GM18498 (cell line): ENCODE measurements around the gene BLTP3B.

Experiments
- ATAC-seq: cut with Tn5 transposase; IDR thresholded peaks from one replicate; pipeline ENCODE4 v1.9.1; 2021; ENCODE audit warnings: mild to moderate bottlenecking, moderate library complexity; ENCODE audit not compliant: unreplicated experiment

The BLTP3B gene

DNA sequence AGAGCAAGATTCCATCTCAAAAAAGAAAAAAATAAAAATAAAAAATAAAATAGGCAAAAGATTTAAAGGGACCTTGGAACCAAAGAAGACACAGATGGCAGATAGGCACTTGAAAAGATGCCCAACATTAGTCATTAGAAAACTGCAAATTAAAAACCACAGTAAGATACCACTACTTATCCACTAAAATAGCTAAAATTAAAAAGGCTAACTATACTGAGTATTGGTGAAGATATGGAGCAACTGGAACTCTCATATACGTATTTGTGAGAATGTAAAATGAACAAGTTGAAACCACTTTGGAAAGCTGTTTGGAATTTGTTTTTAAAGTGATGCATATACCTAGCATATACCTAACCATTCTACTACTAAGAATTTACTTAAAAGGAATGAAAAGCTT lies 22.3 kb downstream of the BLTP3B start:
- ATAC-seq = no peak

DNA sequence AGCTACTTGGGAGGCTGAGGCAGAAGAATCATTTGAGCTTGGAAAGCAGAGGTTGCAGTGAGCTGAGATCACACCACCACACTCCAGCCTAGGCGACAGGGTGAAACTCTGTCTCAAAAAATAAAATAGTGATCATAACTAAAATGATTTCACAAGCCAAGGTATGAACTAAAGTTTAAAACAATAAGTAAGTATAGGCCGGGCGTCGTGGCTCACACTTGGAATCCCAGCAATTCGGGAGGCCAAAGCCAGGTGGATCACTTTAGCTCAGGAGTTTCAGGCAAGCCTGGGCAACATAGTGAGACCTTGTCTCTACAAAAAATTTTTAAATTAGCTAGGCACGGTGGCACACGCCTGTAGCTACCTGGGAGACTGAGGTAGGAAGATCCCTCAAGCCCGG lies 27.4 kb downstream of the BLTP3B start:
- no peak for ATAC-seq

DNA sequence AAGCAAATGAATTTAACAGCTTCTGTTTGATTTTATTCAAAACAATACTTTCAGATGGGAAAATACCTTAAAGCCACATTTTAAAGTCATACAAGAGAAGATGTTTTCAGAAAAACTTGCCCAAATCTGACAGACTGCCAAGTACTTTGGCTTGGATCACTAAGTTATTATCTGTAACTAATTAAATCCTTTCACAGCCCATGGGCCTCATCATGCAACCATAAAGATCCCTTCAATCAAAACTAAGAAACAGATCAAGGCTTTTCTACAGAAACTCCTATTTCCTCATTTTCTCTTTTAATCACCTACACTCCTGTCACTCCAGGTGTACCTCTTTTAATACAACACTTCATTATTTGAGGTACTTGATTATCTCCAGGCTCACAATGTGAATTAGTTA lies 28.1 kb downstream of the BLTP3B start:
- ATAC-seq = no peak

DNA sequence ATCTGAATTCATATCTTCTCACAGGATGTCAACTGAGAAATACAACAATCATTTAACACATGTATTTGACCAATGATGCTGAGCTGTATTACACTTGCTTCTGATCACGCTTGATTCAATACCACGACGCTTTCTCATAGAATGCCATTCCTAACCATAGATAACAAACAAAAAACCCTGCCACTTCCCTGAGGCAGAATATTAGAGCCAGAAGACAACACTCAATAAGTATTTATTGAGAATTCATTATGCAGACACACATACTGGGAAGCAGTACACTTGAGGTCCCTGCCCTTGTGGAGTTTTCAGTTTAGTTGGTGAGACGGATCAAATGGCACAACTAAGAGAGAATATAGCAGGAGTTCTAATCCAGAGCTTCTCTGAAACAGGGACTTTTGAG lies 32.4 kb downstream of the BLTP3B start:
- no peak for ATAC-seq

DNA sequence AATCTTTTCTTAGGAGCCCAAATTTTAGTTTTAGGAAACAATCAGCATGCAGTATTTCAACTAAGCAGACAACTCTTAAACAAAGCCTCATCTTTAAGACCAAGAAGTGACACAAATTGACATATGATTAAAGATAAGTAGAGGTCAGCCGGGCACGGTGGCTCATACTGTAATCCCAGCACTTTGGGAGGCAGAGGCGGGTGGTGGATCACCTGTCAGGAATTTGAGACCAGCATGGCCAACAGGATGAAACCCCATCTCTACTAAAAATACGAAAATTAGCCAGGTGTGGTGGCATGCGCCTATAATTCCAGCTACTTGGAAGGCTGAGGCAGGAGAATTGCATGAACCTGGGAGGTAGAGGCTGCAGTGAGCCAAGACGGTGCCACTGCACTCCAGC lies 35.8 kb downstream of the BLTP3B start:
- ATAC-seq = no peak

DNA sequence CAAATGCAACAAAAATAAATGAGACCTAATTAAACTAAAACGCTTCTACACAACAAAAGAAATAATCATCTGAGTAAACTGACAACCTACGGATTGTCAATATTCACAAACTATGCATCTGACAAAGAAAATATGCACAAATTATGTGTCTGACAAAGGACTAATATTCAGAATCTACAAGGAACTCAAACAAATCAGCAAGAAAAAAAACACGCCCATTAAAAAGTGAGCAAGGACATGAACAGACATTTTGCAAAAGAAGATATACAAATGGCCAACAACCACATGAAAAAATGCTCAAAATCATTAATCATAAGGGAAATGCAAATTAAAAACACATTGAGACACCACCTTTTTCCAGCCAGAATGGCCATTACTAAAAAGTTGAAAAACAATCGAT lies 37.0 kb downstream of the BLTP3B start:
- no peak for ATAC-seq

DNA sequence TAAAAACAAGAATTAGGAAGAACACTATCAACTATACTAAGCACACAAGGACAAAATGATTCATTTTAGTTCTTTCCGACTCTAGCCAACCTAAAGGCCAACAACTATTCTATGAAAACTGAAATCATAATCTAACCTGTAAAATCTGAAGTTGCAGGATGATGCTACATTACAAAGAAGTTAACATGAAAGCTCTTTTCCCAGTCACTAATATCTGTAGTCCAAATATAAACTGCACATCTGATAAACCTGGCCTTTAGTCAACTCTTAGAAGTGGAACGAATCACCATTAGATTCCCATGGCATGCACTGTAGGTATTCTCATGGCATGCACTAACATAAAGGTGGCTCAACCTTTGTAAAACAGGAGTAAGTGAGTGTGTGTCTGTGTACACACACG lies 41.7 kb downstream of the BLTP3B start:
- ATAC-seq = no peak
